CD4-positive, alpha-beta T cell treated with Interleukin-4 for 1 hour (primary cell): ENCODE measurements around the gene ABLIM2.

ENCODE experiments used
- DNase-seq, 2 donors: peaks; one replicate each; pipeline ENCODE4 v3.0.0-alpha.2; 2020 to 2022

ABLIM2 gene

GRCh38 chr4:7970361-7970946 lies 188.2 kb downstream of the ABLIM2 start:
- no peak for DNase-seq

- DNase-seq, result no peak
These were observed 190.2 kb downstream of the ABLIM2 start for GRCh38 chr4:7968262-7968896.

GRCh38 chr4:7967501-7968261 lies 190.9 kb downstream of the ABLIM2 start:
- peak in 1 of 2 donors; percentile 14 for DNase-seq

GRCh38 chr4:7967063-7967440 lies 191.6 kb downstream of the ABLIM2 start:
- DNase-seq, result no peak

GRCh38 chr4:7966281-7967062 lies 192.1 kb downstream of the ABLIM2 start:
- DNase-seq, result no peak

- peak; percentile 47 to 78 for DNase-seq
These were observed 193.5 kb downstream of the ABLIM2 start for GRCh38 chr4:7964890-7965662.

GRCh38 chr4:7964459-7964858 lies 194.2 kb downstream of the ABLIM2 start:
- DNase-seq, result peak; percentile 44 to 69

- no peak for DNase-seq
These were observed 194.9 kb downstream of the ABLIM2 start for GRCh38 chr4:7963691-7964090.

GRCh38 chr4:7962609-7963508 lies 195.8 kb downstream of the ABLIM2 start:
- no peak for DNase-seq

- DNase-seq, result peak in 1 of 2 donors; percentile 38
These were observed 197.6 kb downstream of the ABLIM2 start for GRCh38 chr4:7960790-7961655.

GRCh38 chr4:7960017-7960789 lies 198.4 kb downstream of the ABLIM2 start:
- DNase-seq, result no peak

- no peak for DNase-seq
These were observed 199.5 kb downstream of the ABLIM2 start for GRCh38 chr4:7959078-7959477.

- no peak for DNase-seq
These were observed 201.5 kb downstream of the ABLIM2 start for GRCh38 chr4:7956934-7957656.

- no peak for DNase-seq
These were observed 202.3 kb downstream of the ABLIM2 start for GRCh38 chr4:7956270-7956808.

GRCh38 chr4:7955393-7955792 lies 203.2 kb downstream of the ABLIM2 start:
- DNase-seq, result no peak

- DNase-seq, result no peak
These were observed 206.0 kb downstream of the ABLIM2 start for GRCh38 chr4:7952615-7953014.

- DNase-seq, result no peak
These were observed 208.1 kb downstream of the ABLIM2 start for GRCh38 chr4:7950301-7951092.

GRCh38 chr4:7949759-7950158 lies 208.9 kb downstream of the ABLIM2 start:
- no peak for DNase-seq
